Measurements from ENCODE around the gene LONRF2. TPM values are rescaled to one million over a fixed set of nuclear protein-coding genes. Genes with fewer than 3 reads are reported as not detected.

LONRF2 gene
- total RNA-seq, 1 experiment from 2014 or later: 1.6 TPM

DNA sequence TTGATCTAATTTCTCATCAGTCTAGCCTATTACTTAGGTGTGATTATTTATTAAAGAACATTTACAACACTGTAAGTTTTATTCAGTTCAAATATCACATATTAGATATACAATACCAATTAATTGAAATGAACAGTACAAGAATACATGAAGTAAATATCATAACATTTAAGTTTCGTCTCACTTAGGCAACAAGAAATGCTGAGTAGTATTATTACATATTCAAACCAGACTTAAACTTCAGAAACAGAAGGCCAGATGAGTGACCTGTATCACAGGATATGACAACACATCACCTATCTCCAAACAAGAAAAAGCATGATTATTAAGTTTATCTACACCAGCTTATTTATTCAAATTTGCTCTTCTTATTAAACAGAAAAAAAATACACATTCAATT is 48.9 kb downstream of the LONRF2 start:
- Histone ChIP-seq H3K9ac (ENCODE audit: low read length) (no peak overlapping the region), H3K9me2 (ENCODE audit: insufficient read depth) (no peaks in the 10 kb centered on the region), H3K4me3 (replicated peaks in 1 of 2; ENCODE audit: low read depth in 1 of 2, low read length in 2 of 2) (no peak overlapping the region), H4K20me1 (ENCODE audit: insufficient read depth) (no peaks in the 10 kb centered on the region), H3K27ac (ENCODE audit: low read depth, low read length) (no peak overlapping the region), H3K4me1 (ENCODE audit: control insufficient read depth in 1 of 2, insufficient read depth in 2 of 2, low read length in 2 of 2) (no peaks in the 10 kb centered on the region), H2AFZ (ENCODE audit: low read depth, low read length, poor library complexity, severe bottlenecking) (no peak overlapping the region), H3K79me2 (ENCODE audit: insufficient read depth, low read length) (no peaks in the 10 kb centered on the region), H3K36me3 (ENCODE audit: control insufficient read depth in 1 of 2, insufficient read depth in 2 of 2, low read length in 2 of 2) (no peaks in the 10 kb centered on the region), H3K9me3 (ENCODE audit: control insufficient read depth in 1 of 2, insufficient read depth in 1 of 2, low read depth in 1 of 2, low read length in 2 of 2) (peaks cover 0 to 5% of the 10 kb centered on the region in 2 experiments; a peak in 1 of 4 replicates), H3K4me2 (ENCODE audit: low read length) (no peak overlapping the region), H3K27me3 (ENCODE audit: insufficient read depth, low read length) (no peaks in the 10 kb centered on the region)
- ATAC-seq (no peak), DNase-seq (ENCODE audit: low read depth, low spot score) (no peak)
- no TSS peak for BruUV-seq (replicated peaks)
- RAD21 ChIA-PET (ENCODE audit: low non-redundant PET in 1 of 2, low total read pairs in 2 of 2, uncharacterized antibody in 2 of 2, unreplicated experiment in 2 of 2): no interaction called here
- intact Hi-C loops (cut with micrococcal nuclease): no loop called here
- CTCF ChIA-PET: no interaction called here
- TF ChIP-seq, protein P1, sequence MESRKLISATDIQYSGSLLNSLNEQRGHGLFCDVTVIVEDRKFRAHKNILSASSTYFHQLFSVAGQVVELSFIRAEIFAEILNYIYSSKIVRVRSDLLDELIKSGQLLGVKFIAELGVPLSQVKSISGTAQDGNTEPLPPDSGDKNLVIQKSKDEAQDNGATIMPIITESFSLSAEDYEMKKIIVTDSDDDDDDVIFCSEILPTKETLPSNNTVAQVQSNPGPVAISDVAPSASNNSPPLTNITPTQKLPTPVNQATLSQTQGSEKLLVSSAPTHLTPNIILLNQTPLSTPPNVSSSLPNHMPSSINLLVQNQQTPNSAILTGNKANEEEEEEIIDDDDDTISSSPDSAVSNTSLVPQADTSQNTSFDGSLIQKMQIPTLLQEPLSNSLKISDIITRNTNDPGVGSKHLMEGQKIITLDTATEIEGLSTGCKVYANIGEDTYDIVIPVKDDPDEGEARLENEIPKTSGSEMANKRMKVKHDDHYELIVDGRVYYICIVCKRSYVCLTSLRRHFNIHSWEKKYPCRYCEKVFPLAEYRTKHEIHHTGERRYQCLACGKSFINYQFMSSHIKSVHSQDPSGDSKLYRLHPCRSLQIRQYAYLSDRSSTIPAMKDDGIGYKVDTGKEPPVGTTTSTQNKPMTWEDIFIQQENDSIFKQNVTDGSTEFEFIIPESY (IDR thresholded peaks at IDR 0.05; ENCODE audit: extremely low read depth, insufficient replicate concordance, low read length): no peak
- TF ChIP-seq CTCF (IDR thresholded peaks at IDR 0.05 in 2 of 3, conservative IDR thresholded peaks at IDR 0.05 in 1 of 3; ENCODE audit: borderline replicate concordance in 1 of 3, insufficient read depth in 1 of 3, low read depth in 2 of 3, low read length in 2 of 3): no peak
- TF ChIP-seq EZH2 (IDR thresholded peaks at IDR 0.05): no peak
- TF ChIP-seq CBX3 (IDR thresholded peaks at IDR 0.05; ENCODE audit: low read depth): no peak
- TF ChIP-seq EGR1 (IDR thresholded peaks at IDR 0.05; ENCODE audit: low read depth): no peak
- TF ChIP-seq ZNF274 (IDR thresholded peaks at IDR 0.05; ENCODE audit: low read depth, low read length): no peak
- TF ChIP-seq YY1 (IDR thresholded peaks at IDR 0.05; ENCODE audit: extremely low read depth, insufficient replicate concordance, low read depth, low read length): no peak
- no peak for TF ChIP-seq SP1 (IDR thresholded peaks at IDR 0.05; ENCODE audit: low read depth)
- no peak for TF ChIP-seq SRF (IDR thresholded peaks at IDR 0.05; ENCODE audit: low read depth)
- TF ChIP-seq EZH2phosphoT487 (IDR thresholded peaks at IDR 0.05; ENCODE audit: borderline replicate concordance): no peak
- POLR2A ChIA-PET: no interaction called here

Data from HCT116 (cell line).